Measurements from ENCODE around the gene RABL3.

DNA sequence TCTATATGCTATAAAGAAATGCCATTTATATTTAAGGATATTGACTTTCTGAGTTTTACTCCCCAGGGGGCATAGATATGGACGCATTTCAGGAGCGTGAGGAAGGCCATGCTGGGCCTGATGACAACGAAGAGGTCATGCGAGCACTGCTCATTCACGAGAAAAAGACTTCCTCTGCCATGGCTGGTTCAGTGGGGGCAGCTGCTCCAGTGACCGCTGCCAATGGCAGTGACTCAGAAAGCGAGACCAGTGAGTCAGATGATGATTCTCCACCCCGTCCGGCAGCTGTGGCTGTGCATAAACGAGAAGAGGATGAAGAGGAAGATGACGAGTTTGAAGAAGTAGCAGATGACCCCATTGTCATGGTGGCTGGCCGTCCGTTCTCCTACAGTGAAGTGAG, 38.7 kb upstream of the RABL3 start:
- peak; percentile 71 for TF ChIP-seq SPI1 (IDR thresholded peaks at IDR 0.05; ENCODE audit: low read depth, low read length)
- TF ChIP-seq POLR2A (IDR thresholded peaks at IDR 0.05; ENCODE audit: low read depth, low read length), result no peak
- peak; percentile 29; the same call in 1 of the 2 replicates for TF ChIP-seq POLR2AphosphoS5 (IDR thresholded peaks at IDR 0.05; ENCODE audit: low read depth, low read length)
- no peak for TF ChIP-seq TAF1 (IDR thresholded peaks at IDR 0.05; ENCODE audit: low read depth, low read length)
